PFSK-1 (cell line): Measurements from ENCODE around the gene STARD3.

ENCODE experiments used
- FOXP2 ChIP-seq: optimal IDR thresholded peaks from 2 replicates; pipeline ENCODE3; 2011; ENCODE audit warnings: borderline replicate concordance, control low read depth, inconsistent platforms; ENCODE audit not compliant: insufficient read depth; ENCODE audit errors: extremely low read length, extremely low read depth
- POLR2AphosphoS5 ChIP-seq: IDR thresholded peaks from 2 replicates; pipeline ENCODE4 v1.6.1; 2012; ENCODE audit warnings: low read depth, mild to moderate bottlenecking, control low read depth, low read length, moderate library complexity
- REST ChIP-seq, 2 experiments: IDR thresholded peaks; 2 replicates each; pipeline versions ENCODE4 v1.6.1 to v1.8.0; 2011 to 2012; ENCODE audit warnings: low read depth in 2 of 2, low read length in 2 of 2, control low read depth in 1 of 2, inconsistent platforms in 1 of 2, mild to moderate bottlenecking in 1 of 2, moderate library complexity in 1 of 2; ENCODE audit not compliant: insufficient read depth in 1 of 2
- SIN3A ChIP-seq: IDR thresholded peaks from 2 replicates; pipeline ENCODE4 v1.6.1; 2012; ENCODE audit warnings: mild to moderate bottlenecking, low read length, moderate library complexity, borderline replicate concordance; ENCODE audit not compliant: insufficient read depth
- TAF1 ChIP-seq: IDR thresholded peaks from 2 replicates; pipeline ENCODE4 v1.6.1; 2012; ENCODE audit warnings: low read length, control low read depth, borderline replicate concordance; ENCODE audit not compliant: insufficient read depth

STARD3 gene

DNA sequence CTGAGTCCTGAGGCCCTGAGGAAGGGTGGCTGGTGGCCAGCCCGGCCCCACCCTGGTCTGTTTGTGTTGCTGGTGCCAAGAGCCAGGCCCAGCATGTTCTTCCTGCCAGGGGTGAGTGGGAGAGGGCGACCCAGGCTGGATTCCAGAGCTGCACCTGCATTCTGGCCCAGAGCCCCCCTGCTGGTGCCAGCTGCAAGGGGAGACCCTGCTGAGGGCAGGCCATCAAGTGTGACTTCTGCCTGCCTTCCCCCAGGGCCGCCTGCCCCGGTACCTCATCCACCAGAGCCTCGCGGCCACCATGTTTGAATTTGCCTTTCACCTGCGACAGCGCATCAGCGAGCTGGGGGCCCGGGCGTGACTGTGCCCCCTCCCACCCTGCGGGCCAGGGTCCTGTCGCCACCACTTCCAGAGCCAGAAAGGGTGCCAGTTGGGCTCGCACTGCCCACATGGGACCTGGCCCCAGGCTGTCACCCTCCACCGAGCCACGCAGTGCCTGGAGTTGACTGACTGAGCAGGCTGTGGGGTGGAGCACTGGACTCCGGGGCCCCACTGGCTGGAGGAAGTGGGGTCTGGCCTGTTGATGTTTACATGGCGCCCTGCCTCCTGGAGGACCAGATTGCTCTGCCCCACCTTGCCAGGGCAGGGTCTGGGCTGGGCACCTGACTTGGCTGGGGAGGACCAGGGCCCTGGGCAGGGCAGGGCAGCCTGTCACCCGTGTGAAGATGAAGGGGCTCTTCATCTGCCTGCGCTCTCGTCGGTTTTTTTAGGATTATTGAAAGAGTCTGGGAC is 25.8 kb downstream of the STARD3 start:
- TF ChIP-seq REST (IDR thresholded peaks at IDR 0.05; ENCODE audit: insufficient read depth in 1 of 2, low read depth in 2 of 2, low read length in 2 of 2): no peak
- no peak for TF ChIP-seq FOXP2
- no peak for TF ChIP-seq TAF1
- no peak for TF ChIP-seq SIN3A
- TF ChIP-seq POLR2AphosphoS5: no peak

GRCh38 chr17:39663340-39663687 is 26.4 kb downstream of the STARD3 start:
- TF ChIP-seq POLR2AphosphoS5 (no peak), REST (IDR thresholded peaks at IDR 0.05; ENCODE audit: insufficient read depth in 1 of 2, low read depth in 2 of 2, low read length in 2 of 2) (no peak), FOXP2 (no peak), SIN3A (no peak), TAF1 (no peak)

DNA sequence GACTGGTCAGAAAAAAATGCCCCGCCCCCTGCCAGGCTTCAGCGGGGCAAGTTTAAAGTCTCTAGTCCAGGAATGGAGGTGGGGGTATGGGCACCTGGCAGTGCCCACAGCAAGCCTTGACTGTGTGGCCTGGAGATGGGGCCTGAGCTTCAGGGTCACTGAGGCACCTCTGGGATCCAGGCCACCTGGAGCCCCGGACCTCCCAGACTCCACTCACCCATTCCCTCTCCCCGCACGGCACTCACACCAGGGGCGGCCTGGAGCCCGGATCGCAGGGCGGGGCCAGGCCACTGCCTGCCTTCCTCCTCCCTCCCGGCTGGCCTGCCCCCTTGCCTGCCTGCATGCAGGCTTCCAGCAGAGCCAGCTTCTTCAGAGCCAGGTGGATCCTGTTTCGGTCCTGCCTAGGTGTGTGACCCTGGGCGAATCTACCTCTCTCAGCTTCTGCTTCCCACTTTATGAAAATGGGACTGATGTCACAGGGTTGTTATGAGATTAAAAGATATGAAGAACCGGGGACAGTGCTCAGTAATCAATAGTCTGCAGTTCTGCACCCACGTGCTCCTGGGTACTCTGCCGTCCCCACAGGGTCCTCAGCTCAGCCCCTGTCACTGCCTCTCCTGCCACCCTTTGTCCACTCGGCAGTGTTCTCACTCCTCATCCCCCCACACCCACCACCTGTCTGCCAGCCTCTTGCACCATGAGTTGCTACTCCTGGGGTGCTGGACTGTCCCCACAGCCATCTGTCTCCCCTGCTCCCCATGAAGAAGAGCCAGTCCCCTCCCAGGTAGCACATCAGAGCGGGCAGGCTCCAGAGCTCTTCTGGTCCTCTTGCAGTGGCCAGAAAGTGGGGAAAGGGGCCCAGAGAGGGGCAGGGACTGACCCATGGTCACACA is 27.0 kb downstream of the STARD3 start:
- TF ChIP-seq SIN3A (no peak), REST (IDR thresholded peaks at IDR 0.05; ENCODE audit: insufficient read depth in 1 of 2, low read depth in 2 of 2, low read length in 2 of 2) (no peak), POLR2AphosphoS5 (no peak), FOXP2 (no peak), TAF1 (no peak)

DNA sequence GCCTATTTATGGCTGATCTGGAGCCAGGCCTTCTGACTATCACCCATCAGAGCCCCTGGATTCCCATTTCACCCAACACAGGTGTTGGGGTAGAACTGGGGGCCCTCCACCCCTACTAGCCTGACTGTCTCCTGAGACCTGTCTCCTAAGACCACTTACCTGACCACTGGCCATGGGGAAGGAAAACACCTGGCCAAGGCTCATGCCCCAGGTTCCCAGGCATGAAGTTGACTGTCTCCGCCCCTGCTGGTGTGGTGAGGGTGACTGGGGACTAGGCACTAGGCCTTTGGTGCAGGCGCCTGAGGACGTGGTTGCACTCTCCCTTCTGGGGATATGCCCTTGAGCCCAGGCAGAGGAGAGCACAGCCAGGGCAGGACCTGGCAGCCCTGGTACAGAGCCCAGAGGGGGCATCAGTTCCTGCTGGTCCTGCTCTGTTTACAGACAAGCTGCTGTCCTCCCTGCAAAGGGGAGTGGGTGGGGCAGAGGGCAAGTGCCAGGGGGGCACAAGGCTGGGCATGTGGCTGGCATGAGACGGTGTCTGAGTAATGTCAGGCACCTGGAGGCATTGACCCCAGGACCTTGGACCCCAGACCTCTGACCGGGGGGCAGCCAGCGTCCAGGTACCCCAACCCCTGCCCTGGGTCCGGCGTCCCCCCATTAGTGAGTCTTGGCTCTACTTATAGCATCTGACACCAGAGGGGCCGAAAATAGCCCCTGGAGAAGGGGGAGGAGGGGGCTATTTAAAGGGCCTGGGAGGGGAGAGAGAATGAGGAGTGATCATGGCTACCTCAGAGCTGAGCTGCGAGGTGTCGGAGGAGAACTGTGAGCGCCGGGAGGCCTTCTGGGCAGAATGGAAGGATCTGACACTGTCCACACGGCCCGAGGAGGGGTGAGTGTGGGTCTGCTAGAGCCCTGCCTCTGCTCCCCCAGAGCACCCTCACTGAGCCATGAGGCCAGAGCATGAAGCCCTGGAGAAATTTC is 27.9 kb downstream of the STARD3 start, which contains the start of gene TCAP:
TCAP (plus strand) TSS at position 769 of the 981 bp plus-strand sequence; CDS start at position 780, 11 bp downstream.
- TF ChIP-seq FOXP2 (no peak), REST (IDR thresholded peaks at IDR 0.05; ENCODE audit: insufficient read depth in 1 of 2, low read depth in 2 of 2, low read length in 2 of 2) (no peak), POLR2AphosphoS5 (no peak), SIN3A (no peak), TAF1 (no peak)
